GM19238 (cell line): ENCODE results near the gene DDAH1.
"Not testable (repeated sequence)": the region's sequence is repeated elsewhere in the genome, so short reads cannot be mapped to it uniquely, and the experiment has no call there.

ENCODE experiments used
- DNase-seq: peaks from one replicate; pipeline ENCODE4 v3.0.0; 2011; ENCODE audit warnings: low spot score; ENCODE audit not compliant: insufficient read length

DDAH1 gene

DNA sequence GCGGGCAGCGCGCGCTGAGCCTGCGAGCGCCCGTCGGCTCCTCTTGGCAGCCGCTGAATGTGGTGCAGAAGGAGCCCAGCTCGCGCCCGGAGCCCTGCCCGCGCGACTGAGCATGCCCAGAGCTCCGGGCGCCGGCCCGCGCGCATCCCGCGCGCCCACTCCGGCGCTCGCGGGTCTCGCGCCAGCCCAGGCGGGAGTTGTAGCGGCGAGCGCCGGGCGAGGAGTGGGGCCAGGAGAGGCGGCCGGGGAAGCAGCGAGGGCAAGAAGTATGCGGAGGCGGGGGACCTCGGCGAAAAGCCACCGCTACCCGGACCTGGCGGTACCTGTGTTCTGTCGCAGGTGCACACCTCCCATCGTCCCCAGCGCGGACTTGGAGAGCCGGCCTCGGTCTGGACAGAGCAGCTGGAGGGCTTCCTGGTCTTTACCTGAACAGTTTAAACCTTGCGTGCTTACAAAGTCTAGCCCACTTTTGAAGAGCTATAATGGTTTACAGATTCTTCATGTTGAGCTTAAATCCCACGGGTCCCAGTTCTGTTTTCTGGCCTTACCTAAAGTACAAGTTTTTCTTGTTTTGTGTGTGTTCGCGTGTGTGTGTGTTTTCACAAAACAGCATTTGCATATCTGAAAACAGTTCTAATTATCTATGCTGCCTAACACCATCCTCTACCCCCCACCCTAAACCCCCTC lies at the start of gene DDAH1:
TSS of gene DDAH1 (minus strand) at position 61 of the 687 bp plus-strand sequence. CDS start 114 bp downstream, outside the sequence.
- DNase-seq: peak; percentile 19

DNA sequence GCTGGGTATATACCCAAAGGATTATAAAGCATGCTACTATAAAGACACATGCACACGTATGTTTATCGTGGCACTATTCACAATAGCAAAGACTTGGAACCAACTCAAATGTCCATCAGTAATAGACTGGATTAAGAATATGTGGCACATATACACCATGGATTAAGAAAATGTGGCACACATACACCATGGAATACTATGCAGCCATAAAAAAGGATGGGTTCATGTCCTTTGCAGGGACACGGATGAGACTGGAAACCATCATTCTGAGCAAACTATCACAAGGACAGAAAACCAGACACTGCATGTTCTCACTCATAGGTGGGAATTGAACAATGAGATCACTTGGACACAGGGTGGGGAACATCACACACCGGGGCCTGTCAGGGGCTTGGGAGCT lies 49.0 kb upstream of the DDAH1 start:
- not testable (repeated sequence) for DNase-seq

GRCh38 chr1:85504417-85504816 lies 39.5 kb upstream of the DDAH1 start:
- no peak for DNase-seq

- no peak for DNase-seq
These were observed 37.7 kb upstream of the DDAH1 start for GRCh38 chr1:85502625-85503083.

DNA sequence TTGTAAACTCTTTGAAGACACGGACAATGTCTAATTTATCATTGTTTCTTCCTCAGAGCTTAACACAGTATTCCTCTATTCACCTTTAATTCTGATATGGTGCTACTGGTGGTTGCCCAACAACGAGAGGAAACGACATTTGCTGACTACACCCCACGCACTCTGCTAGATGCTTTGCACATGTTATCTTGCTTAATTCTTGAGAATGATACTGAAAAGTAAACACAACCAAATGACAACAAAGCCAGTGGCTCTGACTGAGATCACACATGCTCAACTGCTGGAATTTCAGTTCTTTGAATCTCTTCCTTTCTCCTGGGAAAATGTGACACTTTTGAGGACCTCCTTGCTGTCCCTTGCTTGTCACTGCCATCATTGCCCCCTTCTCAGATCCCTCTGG lies 37.2 kb upstream of the DDAH1 start:
- DNase-seq: no peak

DNA sequence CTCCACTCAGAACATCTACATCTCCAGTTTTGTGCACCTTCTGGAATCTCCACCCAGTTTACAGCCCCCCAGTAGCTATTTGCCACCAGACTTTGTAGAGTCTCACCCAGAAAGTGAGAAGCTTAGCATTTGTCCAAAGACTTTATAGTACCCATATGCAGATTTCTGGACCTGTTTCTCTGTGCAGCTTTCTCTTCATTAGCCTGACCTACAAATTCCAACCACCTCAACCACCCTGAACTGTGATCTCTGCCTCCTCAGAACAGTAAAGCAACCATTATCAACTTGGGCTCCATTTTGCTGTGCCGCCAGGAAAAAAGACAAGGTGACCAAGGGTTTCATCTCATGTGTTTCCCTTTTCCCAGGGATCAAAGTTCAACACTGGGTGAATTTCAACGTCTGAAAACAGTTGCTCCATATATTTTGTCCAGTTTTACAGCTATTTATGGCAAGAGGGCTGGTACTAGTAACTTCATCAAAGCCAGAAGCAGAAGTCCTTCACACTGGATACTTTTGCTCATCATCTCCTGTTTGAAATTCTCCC lies 36.5 kb upstream of the DDAH1 start:
- DNase-seq: no peak

GRCh38 chr1:85496941-85497582 lies 32.1 kb upstream of the DDAH1 start:
- DNase-seq: no peak

DNA sequence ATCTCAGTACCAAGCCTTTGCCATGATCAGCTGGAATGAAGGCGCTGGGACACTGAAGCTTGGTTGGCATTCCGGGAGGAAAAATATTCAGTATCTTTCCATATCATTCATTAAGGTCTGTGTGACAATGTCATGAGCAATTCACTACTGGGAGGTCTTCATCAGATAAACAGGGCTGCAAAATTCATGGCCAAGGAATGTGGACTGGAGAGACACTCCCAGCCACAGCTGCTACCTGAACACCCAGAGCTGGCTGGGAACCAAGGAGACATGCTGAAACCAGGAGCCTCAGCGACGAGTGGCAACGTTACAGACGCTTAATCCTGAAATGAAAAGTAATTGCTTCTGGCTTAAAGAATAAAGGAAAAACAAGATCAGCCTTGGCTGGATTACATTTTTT lies 30.6 kb upstream of the DDAH1 start:
- no peak for DNase-seq

- DNase-seq: no peak
These were observed 29.9 kb upstream of the DDAH1 start for GRCh38 chr1:85494904-85495266.

DNA sequence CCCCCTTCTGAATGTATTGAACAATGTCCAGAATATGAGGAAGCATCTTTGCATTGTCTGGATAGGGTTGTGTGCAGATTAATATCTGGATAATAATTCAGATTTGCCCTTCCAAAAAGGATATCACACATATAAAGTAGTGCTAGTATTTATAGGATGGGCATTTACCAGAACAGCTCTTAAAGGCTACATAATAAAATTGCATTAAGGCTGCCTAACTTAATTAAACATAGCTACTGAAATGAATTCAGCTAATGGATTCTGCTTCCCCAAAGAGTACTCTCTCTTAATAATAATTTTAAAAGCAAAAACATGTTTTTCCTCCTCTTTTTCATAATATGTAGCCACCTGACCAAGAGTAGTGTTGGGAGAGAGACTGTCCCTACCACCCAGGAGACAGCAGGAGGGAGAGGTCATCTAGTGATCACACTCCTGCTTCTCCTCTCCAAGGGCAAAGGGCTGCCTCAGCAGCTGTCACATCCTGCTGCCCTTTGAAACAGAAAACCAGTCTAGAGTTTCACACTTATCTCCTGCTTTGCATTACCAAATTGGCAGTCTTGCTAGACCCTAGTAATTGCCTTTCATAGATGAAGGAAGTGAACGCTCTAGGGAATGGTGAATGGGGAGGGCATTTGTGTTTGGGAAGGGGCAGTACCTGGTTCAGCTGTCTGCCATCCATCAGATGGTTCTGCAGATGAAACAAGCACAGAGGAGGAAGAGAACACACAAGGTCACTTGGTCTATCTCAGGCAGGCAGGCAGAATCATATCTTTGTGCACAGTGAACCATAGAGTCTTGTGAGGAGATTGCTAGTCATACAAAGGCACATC lies 29.3 kb upstream of the DDAH1 start:
- no peak for DNase-seq

- no peak for DNase-seq
These were observed 25.5 kb upstream of the DDAH1 start for GRCh38 chr1:85490270-85490985.

GRCh38 chr1:85488126-85488525 lies 23.2 kb upstream of the DDAH1 start:
- no peak for DNase-seq

DNA sequence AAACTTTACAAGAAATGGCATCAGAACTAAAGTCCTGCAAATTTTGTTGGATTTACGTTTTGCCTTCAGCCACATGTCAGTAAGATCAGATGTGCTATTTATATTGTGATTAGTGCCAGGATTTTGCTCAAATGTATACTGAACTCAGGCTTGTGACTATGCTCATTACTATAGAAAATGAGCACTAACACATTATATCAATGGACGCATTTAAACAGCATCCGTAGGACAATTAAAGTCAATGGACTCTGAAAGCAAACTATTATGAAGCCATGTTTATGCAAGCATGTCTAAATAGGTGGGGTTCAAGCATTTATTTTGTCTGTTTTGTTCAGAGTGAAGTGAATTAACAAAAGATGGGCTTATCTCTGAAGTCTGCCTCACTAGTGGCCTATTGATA lies 20.6 kb upstream of the DDAH1 start:
- DNase-seq: no peak

- no peak for DNase-seq
These were observed 19.8 kb upstream of the DDAH1 start for GRCh38 chr1:85484716-85485115.

DNA sequence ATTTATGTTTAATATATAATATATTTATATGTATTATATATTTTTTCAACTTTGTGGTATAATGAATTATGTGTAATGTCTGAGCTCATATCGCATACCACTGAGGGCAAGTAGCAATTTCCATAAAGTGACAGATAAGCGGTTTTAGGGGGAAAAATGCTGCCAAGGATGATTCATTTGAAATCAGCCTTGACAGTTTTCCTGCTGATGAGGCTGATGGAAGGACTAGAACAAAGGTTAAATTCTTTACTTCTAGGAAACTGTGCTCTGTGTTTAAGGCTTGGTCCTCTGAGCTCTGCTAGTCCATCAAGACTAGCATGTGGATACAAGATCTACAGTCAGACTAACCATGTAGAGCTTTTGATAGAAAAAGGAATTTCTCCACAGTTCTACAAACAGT lies 19.3 kb upstream of the DDAH1 start:
- DNase-seq: no peak

DNA sequence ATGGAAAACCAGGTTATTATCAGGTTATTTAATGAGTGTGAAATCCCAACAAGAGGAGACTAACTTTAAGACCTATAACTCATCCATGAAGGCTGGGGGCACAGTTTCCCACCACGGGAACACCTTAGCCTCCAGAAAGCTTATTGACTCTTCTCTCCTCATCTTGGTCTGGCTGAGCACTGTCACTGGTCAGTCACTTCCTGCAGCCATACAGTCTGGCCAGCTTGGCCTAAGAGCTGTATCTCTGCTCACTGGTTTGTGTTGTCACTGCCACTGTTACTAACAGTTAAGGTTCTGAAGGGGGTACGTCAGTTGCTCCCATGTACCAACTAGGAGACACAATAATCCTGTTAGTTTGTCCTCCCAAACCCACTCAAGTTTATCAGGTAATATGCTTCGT lies 16.7 kb upstream of the DDAH1 start:
- no peak for DNase-seq

DNA sequence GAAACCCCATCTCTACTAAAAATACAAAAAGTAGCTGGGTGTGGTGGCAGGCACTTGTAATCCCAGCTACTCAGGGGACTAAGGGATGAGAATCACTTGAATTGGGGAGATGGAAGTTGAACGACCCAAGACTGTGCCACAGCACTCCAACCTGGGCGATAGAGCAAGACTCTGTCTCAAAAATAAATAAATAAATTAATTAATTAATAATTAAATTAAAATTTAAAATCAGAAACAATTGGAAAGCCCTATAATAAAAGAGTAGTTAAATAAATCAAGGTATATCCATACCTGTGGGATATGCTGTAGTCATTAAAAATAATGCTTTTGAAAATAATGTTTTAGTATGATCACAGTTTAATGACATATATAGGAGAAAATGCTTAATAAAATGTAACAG lies 15.6 kb upstream of the DDAH1 start:
- DNase-seq: no peak

DNA sequence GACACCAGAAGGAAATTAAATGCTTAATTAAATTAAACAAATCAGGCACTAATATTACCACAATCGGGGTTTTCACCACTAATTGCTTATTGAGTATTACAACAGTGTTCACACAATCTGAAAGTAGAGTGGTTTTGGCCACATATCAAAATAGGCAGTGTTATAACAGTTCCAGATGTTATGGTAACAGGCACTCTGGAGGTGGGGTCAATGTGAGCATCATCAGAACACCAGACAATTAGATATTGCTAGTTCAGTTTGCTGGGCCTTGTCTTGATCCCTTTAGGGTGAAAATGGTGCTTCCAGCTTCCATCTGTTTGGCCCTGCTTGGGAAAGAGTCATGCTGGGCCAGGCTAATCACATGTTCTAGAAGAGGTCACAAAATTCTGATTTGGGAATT lies 14.5 kb upstream of the DDAH1 start:
- DNase-seq: no peak

DNA sequence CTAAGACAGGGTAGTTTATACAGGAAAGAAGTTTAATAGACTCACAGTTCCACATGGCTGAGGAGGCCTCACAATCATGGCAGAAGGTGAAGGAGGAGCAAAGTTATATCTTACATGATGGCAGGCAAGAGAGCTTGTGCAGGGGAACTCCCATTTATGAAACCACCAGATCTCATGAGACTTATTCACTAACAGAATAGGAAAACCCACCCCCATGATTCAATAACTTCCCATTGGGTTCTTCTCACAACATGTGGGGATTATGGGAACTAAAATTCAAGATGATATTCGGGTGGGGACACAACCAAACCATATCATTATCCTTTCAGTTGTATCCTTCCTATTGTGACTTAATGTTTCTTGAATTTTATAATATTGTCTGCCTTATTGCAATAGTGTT lies 13.4 kb upstream of the DDAH1 start:
- no peak for DNase-seq

DNA sequence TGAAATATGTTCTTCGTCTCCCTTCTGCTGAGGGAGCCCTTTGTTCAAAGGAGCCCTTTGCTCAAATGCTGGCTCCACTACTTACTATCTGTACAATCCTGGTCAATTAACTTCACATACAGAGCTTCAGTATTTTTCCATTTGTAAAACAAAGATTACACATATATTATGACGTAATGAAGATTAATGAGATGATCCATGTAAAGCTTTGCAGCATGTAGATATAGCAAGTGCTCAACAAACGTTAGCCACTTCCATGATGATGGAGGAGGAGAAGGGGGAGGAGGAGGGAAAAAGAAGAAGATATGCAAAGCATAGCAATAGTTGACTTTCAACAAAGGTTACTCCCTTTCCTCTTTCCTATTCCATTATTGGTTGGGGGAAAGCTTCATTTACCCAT lies 10.1 kb upstream of the DDAH1 start:
- DNase-seq: no peak

DNA sequence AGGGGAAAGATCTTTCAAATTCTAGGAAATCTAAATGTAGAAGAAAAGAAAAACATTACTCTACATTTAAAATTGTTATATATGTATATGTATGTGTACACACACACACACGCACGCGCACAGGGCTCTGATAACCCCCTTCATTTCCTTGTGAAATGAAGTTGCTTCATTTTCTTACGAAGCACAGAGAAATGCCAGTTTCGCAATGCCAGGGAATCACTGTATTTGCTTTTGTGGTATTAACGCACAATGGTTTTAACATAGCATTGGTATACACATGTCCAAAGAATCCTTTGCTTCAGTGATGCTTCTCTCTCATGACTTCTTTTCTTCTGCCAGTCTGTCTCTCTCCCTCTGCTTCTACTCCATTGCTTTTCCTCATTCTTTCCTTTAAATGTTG lies 8.4 kb upstream of the DDAH1 start:
- no peak for DNase-seq
